Thyroid gland (tissue), 4 donors: ENCODE measurements around the gene SOWAHD.

Experiments used
- POLR2A ChIP-seq, 2 donors: fragments of 450-650 bp; IDR thresholded peaks; one replicate each; pipeline ENCODE4 v1.6.1; 2017; ENCODE audit warnings: antibody characterized with exemption in 2 of 2, mild to moderate bottlenecking in 2 of 2, moderate library complexity in 1 of 2
- TF ChIP-seq, protein P1 (sequence below), 6 experiments: fragments of 200-600 bp in 3 of 6; fragments of 450-650 bp in 3 of 6; sonication (generic) in 3 of 6; IDR thresholded peaks; one replicate each; pipeline ENCODE4 v1.5.1; 2016 to 2019; ENCODE audit warnings: antibody characterized with exemption in 6 of 6, mild to moderate bottlenecking in 2 of 6, inconsistent platforms in 1 of 6, moderate library complexity in 1 of 6

- TF ChIP-seq, protein P1, sequence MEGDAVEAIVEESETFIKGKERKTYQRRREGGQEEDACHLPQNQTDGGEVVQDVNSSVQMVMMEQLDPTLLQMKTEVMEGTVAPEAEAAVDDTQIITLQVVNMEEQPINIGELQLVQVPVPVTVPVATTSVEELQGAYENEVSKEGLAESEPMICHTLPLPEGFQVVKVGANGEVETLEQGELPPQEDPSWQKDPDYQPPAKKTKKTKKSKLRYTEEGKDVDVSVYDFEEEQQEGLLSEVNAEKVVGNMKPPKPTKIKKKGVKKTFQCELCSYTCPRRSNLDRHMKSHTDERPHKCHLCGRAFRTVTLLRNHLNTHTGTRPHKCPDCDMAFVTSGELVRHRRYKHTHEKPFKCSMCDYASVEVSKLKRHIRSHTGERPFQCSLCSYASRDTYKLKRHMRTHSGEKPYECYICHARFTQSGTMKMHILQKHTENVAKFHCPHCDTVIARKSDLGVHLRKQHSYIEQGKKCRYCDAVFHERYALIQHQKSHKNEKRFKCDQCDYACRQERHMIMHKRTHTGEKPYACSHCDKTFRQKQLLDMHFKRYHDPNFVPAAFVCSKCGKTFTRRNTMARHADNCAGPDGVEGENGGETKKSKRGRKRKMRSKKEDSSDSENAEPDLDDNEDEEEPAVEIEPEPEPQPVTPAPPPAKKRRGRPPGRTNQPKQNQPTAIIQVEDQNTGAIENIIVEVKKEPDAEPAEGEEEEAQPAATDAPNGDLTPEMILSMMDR (IDR thresholded peaks at IDR 0.05) = no peak
- no peak for TF ChIP-seq POLR2A (IDR thresholded peaks at IDR 0.05)
Observed at GRCh38 chrX:119802546-119802945, 44.2 kb downstream of the SOWAHD start.
